ENCODE measurements around the gene COL18A1. TPM values are rescaled to one million over a fixed set of nuclear protein-coding genes. Genes with fewer than 3 reads are reported as not detected.
A peak's percentile ranks its signal among the peaks of the same experiment; 100 is the strongest.

Gene COL18A1
- total and polyA plus RNA-seq, 8 donors: 38.7 to 301 (median 77.8) TPM

DNA sequence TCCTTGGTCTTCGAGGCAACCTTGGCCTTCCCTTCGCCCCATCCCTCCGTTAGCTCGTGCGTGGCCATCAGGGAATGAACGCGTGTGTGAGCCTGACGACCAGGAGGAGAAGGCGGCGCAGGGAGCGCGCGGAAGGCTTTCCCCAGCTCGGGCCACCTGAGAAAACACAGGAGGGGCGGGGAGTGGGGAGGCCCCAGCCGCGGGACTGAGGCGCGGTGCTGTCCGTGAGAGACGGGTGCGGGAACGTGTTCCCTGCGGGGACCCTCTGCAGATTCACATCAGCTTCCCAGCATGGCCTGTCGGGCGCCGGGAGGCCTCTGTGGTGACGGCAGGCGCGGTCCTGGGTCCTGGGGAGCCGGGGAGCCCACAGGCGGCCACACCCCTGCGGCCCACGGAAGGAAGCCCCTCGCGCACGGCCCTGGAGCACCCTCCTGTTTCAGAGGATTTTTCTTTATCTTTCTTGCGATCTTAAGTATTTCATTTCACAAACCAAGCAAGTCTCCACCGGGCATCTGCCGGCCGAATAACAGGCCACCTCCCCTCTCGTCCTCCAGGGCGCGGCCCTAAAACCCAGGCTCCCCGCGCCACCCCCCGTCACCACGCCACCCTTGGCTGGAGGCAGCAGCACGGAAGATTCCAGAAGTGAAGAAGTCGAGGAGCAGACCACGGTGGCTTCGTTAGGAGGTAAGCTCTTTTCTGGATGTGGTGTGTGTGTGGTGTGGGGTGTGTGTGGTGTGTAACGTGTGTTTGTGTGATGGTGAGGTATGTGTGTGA is 71.0 kb downstream of the COL18A1 start:
- FAIRE-seq: no peak
- ATAC-seq: no peak

GRCh38 chr21:45476582-45476981 is 71.6 kb downstream of the COL18A1 start:
- H3K36me3 ChIP-seq: peaks cover 0 to 19% (median 0%) of the 10 kb centered on the region in 3 donors
- intact Hi-C loops (cut with DNase I): loop anchor here in 1 of 3 donors (10.0 kb wide), 1 partner anchor 348 kb away; no protein-coding TSS in a partner anchor

More for the DNA sequence above, 71.0 kb downstream of the COL18A1 start:
- Histone ChIP-seq H3K4me1 (no peaks in the 10 kb centered on the region), H3K36me3 (peaks cover 0 to 19% (median 0%) of the 10 kb centered on the region in 3 donors), H3K27ac (no peak overlapping the region), H3K9me3 (no peaks in the 10 kb centered on the region), H3K4me3 (no peak overlapping the region), H3K27me3 (no peaks in the 10 kb centered on the region)
- TF ChIP-seq, protein P1, sequence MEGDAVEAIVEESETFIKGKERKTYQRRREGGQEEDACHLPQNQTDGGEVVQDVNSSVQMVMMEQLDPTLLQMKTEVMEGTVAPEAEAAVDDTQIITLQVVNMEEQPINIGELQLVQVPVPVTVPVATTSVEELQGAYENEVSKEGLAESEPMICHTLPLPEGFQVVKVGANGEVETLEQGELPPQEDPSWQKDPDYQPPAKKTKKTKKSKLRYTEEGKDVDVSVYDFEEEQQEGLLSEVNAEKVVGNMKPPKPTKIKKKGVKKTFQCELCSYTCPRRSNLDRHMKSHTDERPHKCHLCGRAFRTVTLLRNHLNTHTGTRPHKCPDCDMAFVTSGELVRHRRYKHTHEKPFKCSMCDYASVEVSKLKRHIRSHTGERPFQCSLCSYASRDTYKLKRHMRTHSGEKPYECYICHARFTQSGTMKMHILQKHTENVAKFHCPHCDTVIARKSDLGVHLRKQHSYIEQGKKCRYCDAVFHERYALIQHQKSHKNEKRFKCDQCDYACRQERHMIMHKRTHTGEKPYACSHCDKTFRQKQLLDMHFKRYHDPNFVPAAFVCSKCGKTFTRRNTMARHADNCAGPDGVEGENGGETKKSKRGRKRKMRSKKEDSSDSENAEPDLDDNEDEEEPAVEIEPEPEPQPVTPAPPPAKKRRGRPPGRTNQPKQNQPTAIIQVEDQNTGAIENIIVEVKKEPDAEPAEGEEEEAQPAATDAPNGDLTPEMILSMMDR (IDR thresholded peaks at IDR 0.05): no peak
- peak in 2 of 6 donors; percentile 21 to 56 for DNase-seq
- intact Hi-C loops (cut with DNase I): loop anchor here in 1 of 3 donors (10.0 kb wide), 1 partner anchor 349 kb away; no protein-coding TSS in a partner anchor
- WGBS, 2 donors: 71 to 85% methylated on average over 53 of the region's 53 CpGs

GRCh38 chr21:45477176-45478114 is 72.5 kb downstream of the COL18A1 start:
- TF ChIP-seq, protein P1 (IDR thresholded peaks at IDR 0.05): no peak
- peak in 2 of 6 donors; percentile 21 to 82 for DNase-seq
- H3K27ac ChIP-seq: peak overlapping the region in 2 of 4 donors; percentile 28 to 55

More at GRCh38 chr21:45476582-45476981, 71.6 kb downstream of the COL18A1 start:
- ATAC-seq (no peak), DNase-seq (no peak), FAIRE-seq (no peak)
- Histone ChIP-seq H3K27me3 (no peaks in the 10 kb centered on the region), H3K4me3 (no peak overlapping the region), H3K9me3 (no peaks in the 10 kb centered on the region), H3K4me1 (no peaks in the 10 kb centered on the region), H3K27ac (no peak overlapping the region)
- TF ChIP-seq, protein P1 (IDR thresholded peaks at IDR 0.05): no peak
- 61 to 83% methylated on average over 6 of the region's 6 CpGs for WGBS, 2 donors

GRCh38 chr21:45478115-45478801 is 73.3 kb downstream of the COL18A1 start:
- FAIRE-seq (no peak), DNase-seq (peak in 5 of 6 donors; percentile 20 to 78 (median 56)), ATAC-seq (peak; percentile 55 to 85 (median 80))
- intact Hi-C loops (cut with DNase I): loop anchor here in 1 of 3 donors (10.0 kb wide), 1 partner anchor 347 kb away; no protein-coding TSS in a partner anchor
- Histone ChIP-seq H3K36me3 (peaks cover 0 to 19% (median 0%) of the 10 kb centered on the region in 3 donors), H3K4me3 (peak overlapping the region in 1 of 4 donors; percentile 14), H3K27ac (peak overlapping the region in 2 of 4 donors; percentile 33 to 55), H3K4me1 (no peaks in the 10 kb centered on the region), H3K9me3 (no peaks in the 10 kb centered on the region), H3K27me3 (no peaks in the 10 kb centered on the region)
- whole genome bisulfite sequencing, 2 donors: 36 to 38% methylated on average over 32 of the region's 32 CpGs
- TF ChIP-seq, protein P1 (IDR thresholded peaks at IDR 0.05): peak; percentile 58 to 87 (median 73)

More at GRCh38 chr21:45477176-45478114, 72.5 kb downstream of the COL18A1 start:
- no peak for FAIRE-seq
- 50 to 58% methylated on average over 44 of the region's 44 CpGs for WGBS, 2 donors
- Histone ChIP-seq H3K9me3 (no peaks in the 10 kb centered on the region), H3K27me3 (no peaks in the 10 kb centered on the region), H3K36me3 (peaks cover 0 to 19% (median 0%) of the 10 kb centered on the region in 3 donors), H3K4me1 (no peaks in the 10 kb centered on the region), H3K4me3 (peak overlapping the region in 1 of 4 donors; percentile 14)
- ATAC-seq: peak in 1 of 4 donors; percentile 4
- intact Hi-C loops (cut with DNase I): loop anchor here in 1 of 3 donors (10.0 kb wide), 1 partner anchor 347 kb away; no protein-coding TSS in a partner anchor
